Astrocyte (in vitro differentiated cells and primary cell): ENCODE measurements around the gene MAP2K2. TPM values are rescaled to one million over a fixed set of nuclear protein-coding genes. Genes with fewer than 3 reads are reported as not detected.
A peak's percentile ranks its signal among the peaks of the same experiment; 100 is the strongest.

Experiments
- DNase-seq: peaks from one replicate; pipeline ENCODE4 v3.0.0-alpha.2; 2010; ENCODE audit warnings: low read depth
- FAIRE-seq: peaks from 2 replicates; lab custom pipeline; 2011; peaks lifted over from hg19 to GRCh38; lab: Jason Lieb, UNC
- H2AFZ ChIP-seq: 2 replicates; pipeline ENCODE4 v1.6.0; 2012; ENCODE audit warnings: low read depth, low read length, inconsistent platforms
- H3K27ac ChIP-seq: 2 replicates; pipeline ENCODE4 v1.5.1; 2011; ENCODE audit warnings: low read depth, low read length, inconsistent platforms
- H3K27me3 ChIP-seq: 2 replicates; pipeline ENCODE4 v1.6.0; 2011; ENCODE audit warnings: low read length, inconsistent platforms; ENCODE audit not compliant: insufficient read depth
- H3K36me3 ChIP-seq: 2 replicates; pipeline ENCODE4 v1.5.1; 2011; ENCODE audit warnings: low read length, inconsistent platforms; ENCODE audit not compliant: insufficient read depth
- H3K4me1 ChIP-seq: 2 replicates; pipeline ENCODE4 v1.5.1; 2011; ENCODE audit warnings: low read length, inconsistent platforms; ENCODE audit not compliant: insufficient read depth
- H3K4me2 ChIP-seq: 2 replicates; pipeline ENCODE4 v1.6.0; 2012; ENCODE audit warnings: low read length, inconsistent platforms
- H3K4me3 ChIP-seq: 2 replicates; pipeline ENCODE4 v1.5.1; 2011; ENCODE audit warnings: low read depth, mild to moderate bottlenecking, low read length, inconsistent platforms; ENCODE audit not compliant: insufficient read depth
- H3K79me2 ChIP-seq: 2 replicates; pipeline ENCODE4 v1.6.0; 2012; ENCODE audit warnings: mild to moderate bottlenecking, low read length, inconsistent platforms; ENCODE audit not compliant: insufficient read depth
- H3K9ac ChIP-seq: 2 replicates; pipeline ENCODE4 v1.6.0; 2012; ENCODE audit warnings: mild to moderate bottlenecking, low read length, inconsistent platforms
- H3K9me3 ChIP-seq: 2 replicates; pipeline ENCODE4 v1.5.1; 2012; ENCODE audit warnings: low read depth, mild to moderate bottlenecking, low read length, inconsistent platforms; ENCODE audit not compliant: insufficient read depth
- H4K20me1 ChIP-seq: 2 replicates; pipeline ENCODE4 v1.6.0; 2012; ENCODE audit warnings: low read length, inconsistent platforms; ENCODE audit not compliant: insufficient read depth
- H3K27ac Mint-ChIP-seq: one replicate; pipeline ENCODE4 v1.8.0; 2021; ENCODE audit warnings: mild to moderate bottlenecking, mixed read lengths; ENCODE audit not compliant: unreplicated experiment
- H3K27me3 Mint-ChIP-seq: one replicate; pipeline ENCODE4 v1.8.0; 2021; ENCODE audit warnings: low read depth, mixed read lengths; ENCODE audit not compliant: unreplicated experiment
- H3K36me3 Mint-ChIP-seq: one replicate; pipeline ENCODE4 v1.8.0; 2021; ENCODE audit warnings: low read depth, mixed read lengths; ENCODE audit not compliant: unreplicated experiment
- H3K4me1 Mint-ChIP-seq: one replicate; pipeline ENCODE4 v1.8.0; 2021; ENCODE audit warnings: low read depth, mixed read lengths; ENCODE audit not compliant: unreplicated experiment
- H3K4me3 Mint-ChIP-seq: one replicate; pipeline ENCODE4 v1.8.0; 2021; ENCODE audit warnings: mild to moderate bottlenecking, moderate library complexity, mixed read lengths; ENCODE audit not compliant: unreplicated experiment
- H3K9me3 Mint-ChIP-seq: one replicate; pipeline ENCODE4 v1.8.0; 2021; ENCODE audit warnings: mild to moderate bottlenecking, mixed read lengths; ENCODE audit not compliant: unreplicated experiment
- EZH2 ChIP-seq: IDR thresholded peaks from 2 replicates; pipeline ENCODE4 v1.6.1; 2012; ENCODE audit warnings: mild to moderate bottlenecking, low read length, inconsistent platforms; ENCODE audit not compliant: insufficient read depth
- total RNA-seq: library from RNA; stranded (reverse); gene quantifications from 2 replicates; pipeline ENCODE4 v1.2.1, GENCODE V29; 2021
- TF ChIP-seq, protein P1 (sequence below): IDR thresholded peaks from 2 replicates; pipeline ENCODE4 v1.5.1; 2011; ENCODE audit warnings: low read depth, mild to moderate bottlenecking, inconsistent platforms, low read length, moderate library complexity; ENCODE audit not compliant: insufficient read depth

Gene MAP2K2
- total RNA-seq, 1 donor from 2014 or later = 190 TPM

GRCh38 chr19:4108767-4109625 is 14.9 kb downstream of the MAP2K2 start:
- Histone ChIP-seq H4K20me1 (peaks cover 41% of the 10 kb centered on the region), H2AFZ (no peak overlapping the region), H3K4me3 (no peak overlapping the region), H3K9me3 (no peaks in the 10 kb centered on the region), H3K27ac (no peak overlapping the region), H3K79me2 (no peaks in the 10 kb centered on the region), H3K36me3 (peaks cover 6% of the 10 kb centered on the region), H3K9ac (no peak overlapping the region), H3K27me3 (no peaks in the 10 kb centered on the region), H3K4me1 (peaks cover 19% of the 10 kb centered on the region), H3K4me2 (no peak overlapping the region)
- no peak for TF ChIP-seq EZH2
- TF ChIP-seq, protein P1, sequence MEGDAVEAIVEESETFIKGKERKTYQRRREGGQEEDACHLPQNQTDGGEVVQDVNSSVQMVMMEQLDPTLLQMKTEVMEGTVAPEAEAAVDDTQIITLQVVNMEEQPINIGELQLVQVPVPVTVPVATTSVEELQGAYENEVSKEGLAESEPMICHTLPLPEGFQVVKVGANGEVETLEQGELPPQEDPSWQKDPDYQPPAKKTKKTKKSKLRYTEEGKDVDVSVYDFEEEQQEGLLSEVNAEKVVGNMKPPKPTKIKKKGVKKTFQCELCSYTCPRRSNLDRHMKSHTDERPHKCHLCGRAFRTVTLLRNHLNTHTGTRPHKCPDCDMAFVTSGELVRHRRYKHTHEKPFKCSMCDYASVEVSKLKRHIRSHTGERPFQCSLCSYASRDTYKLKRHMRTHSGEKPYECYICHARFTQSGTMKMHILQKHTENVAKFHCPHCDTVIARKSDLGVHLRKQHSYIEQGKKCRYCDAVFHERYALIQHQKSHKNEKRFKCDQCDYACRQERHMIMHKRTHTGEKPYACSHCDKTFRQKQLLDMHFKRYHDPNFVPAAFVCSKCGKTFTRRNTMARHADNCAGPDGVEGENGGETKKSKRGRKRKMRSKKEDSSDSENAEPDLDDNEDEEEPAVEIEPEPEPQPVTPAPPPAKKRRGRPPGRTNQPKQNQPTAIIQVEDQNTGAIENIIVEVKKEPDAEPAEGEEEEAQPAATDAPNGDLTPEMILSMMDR = no peak
- no peaks in the 10 kb centered on the region for H3K27me3 Mint-ChIP-seq
- no peak overlapping the region for H3K4me3 Mint-ChIP-seq
- peaks cover 23% of the 10 kb centered on the region for H3K36me3 Mint-ChIP-seq
- H3K27ac Mint-ChIP-seq = no peak overlapping the region
- peaks cover 10% of the 10 kb centered on the region for H3K4me1 Mint-ChIP-seq
- FAIRE-seq (no peak), DNase-seq (no peak)
- no peaks in the 10 kb centered on the region for H3K9me3 Mint-ChIP-seq

- FAIRE-seq = no peak
- Histone ChIP-seq H3K79me2 (no peaks in the 10 kb centered on the region), H3K4me1 (peaks cover 19% of the 10 kb centered on the region), H3K27ac (no peak overlapping the region), H3K4me3 (no peak overlapping the region), H3K4me2 (no peak overlapping the region), H3K36me3 (peaks cover 7% of the 10 kb centered on the region), H3K9me3 (no peaks in the 10 kb centered on the region), H3K27me3 (no peaks in the 10 kb centered on the region), H2AFZ (no peak overlapping the region), H4K20me1 (peaks cover 21% of the 10 kb centered on the region), H3K9ac (no peak overlapping the region)
- no peak for TF ChIP-seq EZH2
- TF ChIP-seq, protein P1 = no peak
- Mint-ChIP-seq H3K9me3 (no peaks in the 10 kb centered on the region), H3K27me3 (no peaks in the 10 kb centered on the region), H3K27ac (peak overlapping the region; percentile 26), H3K4me3 (no peak overlapping the region), H3K36me3 (peaks cover 7% of the 10 kb centered on the region), H3K4me1 (peaks cover 12% of the 10 kb centered on the region)
- no peak for DNase-seq
Measured at GRCh38 chr19:4103080-4103433, 20.9 kb downstream of the MAP2K2 start.
